Omental fat pad (tissue), 4 donors: ENCODE data around the gene FOXP1. TPM values are rescaled to one million over a fixed set of nuclear protein-coding genes. Genes with fewer than 3 reads are reported as not detected.

ENCODE experiments used
- ATAC-seq: fragments of 150-250 bp; one replicate; pipeline ENCODE4 v1.9.1; 2016; ENCODE audit warnings: mild to moderate bottlenecking, moderate library complexity; ENCODE audit not compliant: low FRiP score
- DNase-seq: peaks from one replicate; pipeline ENCODE4 v3.0.0-alpha.2; 2019; ENCODE audit warnings: low spot score
- total RNA-seq, 4 donors: library from RNA; depleted of rRNA; stranded (reverse); fragments of >200 nt; gene quantifications; one replicate each; pipeline ENCODE4 v1.1.0, GENCODE V29; 2016
- TF ChIP-seq, protein P1 (sequence below), 3 donors: fragments of 450-650 bp; IDR thresholded peaks; one replicate each; pipeline ENCODE4 v1.5.1; 2016 to 2017; ENCODE audit warnings: antibody characterized with exemption in 3 of 3, mild to moderate bottlenecking in 3 of 3, moderate library complexity in 2 of 3

FOXP1 gene
- total RNA-seq, 4 donors from 2014 or later: 72.4 to 128 (median 76.7) TPM

DNA sequence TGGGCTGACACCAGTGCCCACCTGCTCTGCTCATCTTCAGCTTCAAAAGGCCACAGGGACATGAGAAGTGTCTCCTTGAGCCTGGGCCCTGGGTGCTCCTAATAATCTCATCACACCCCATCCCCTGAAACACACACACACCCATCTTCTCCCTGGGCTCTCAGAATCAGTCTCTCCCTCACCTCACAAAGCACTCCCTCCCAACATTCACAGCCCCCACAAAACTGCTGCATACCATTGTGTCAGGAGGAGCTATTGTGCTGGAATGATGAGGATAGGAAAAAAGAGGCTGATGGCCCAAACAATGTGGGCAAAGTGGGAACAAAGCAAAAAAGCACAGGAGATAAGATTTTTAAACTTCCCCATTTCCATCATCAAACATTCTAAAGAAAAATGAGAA is 16.8 kb downstream of the FOXP1 start:
- ATAC-seq: no peak
- TF ChIP-seq, protein P1, sequence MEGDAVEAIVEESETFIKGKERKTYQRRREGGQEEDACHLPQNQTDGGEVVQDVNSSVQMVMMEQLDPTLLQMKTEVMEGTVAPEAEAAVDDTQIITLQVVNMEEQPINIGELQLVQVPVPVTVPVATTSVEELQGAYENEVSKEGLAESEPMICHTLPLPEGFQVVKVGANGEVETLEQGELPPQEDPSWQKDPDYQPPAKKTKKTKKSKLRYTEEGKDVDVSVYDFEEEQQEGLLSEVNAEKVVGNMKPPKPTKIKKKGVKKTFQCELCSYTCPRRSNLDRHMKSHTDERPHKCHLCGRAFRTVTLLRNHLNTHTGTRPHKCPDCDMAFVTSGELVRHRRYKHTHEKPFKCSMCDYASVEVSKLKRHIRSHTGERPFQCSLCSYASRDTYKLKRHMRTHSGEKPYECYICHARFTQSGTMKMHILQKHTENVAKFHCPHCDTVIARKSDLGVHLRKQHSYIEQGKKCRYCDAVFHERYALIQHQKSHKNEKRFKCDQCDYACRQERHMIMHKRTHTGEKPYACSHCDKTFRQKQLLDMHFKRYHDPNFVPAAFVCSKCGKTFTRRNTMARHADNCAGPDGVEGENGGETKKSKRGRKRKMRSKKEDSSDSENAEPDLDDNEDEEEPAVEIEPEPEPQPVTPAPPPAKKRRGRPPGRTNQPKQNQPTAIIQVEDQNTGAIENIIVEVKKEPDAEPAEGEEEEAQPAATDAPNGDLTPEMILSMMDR (IDR thresholded peaks at IDR 0.05): no peak
- DNase-seq: no peak

GRCh38 chr3:71565976-71566375 is 17.6 kb downstream of the FOXP1 start:
- no peak for ATAC-seq
- TF ChIP-seq, protein P1 (IDR thresholded peaks at IDR 0.05): no peak
- no peak for DNase-seq

GRCh38 chr3:71565316-71565715 is 18.2 kb downstream of the FOXP1 start:
- no peak for ATAC-seq
- TF ChIP-seq, protein P1 (IDR thresholded peaks at IDR 0.05): no peak

DNA sequence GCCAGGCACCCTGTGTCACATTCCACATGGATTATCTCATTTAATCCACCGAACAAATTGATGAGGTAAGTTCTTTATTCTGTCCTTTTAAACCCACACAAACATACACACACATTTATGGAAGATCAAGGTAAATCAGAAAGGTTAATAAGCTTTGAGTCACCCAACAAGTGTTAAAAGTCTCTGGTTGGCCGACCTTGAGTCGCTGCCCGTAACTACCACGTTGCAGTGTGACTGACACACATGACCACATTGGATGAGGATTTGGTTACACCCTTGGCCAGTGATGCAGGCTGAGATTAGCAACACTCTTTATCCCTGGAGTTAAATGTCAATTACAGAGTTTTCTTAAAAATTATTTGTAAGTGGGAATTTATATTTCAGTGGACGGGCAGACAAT is 19.2 kb downstream of the FOXP1 start:
- DNase-seq (no peak), ATAC-seq (no peak)
- TF ChIP-seq, protein P1 (IDR thresholded peaks at IDR 0.05): no peak

More at GRCh38 chr3:71565316-71565715, 18.2 kb downstream of the FOXP1 start:
- no peak for DNase-seq

DNA sequence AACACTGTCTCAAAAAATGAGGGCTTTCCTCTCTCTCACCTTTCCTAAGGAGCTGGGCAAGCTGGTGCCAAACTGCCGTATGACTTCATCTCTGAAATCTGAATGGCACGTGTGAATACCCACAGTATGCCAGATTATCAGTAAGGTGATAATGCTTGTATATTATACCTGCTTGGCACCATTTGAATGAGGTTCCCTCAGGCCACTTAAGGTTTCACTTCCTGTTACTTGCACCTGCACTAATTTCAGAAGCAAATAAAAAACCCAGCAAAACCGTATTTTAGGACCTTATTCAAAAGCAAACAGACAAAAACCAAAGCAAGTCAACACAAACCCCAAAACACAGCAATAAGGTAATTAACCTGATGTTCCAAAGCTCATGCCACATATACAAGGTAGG is 19.7 kb downstream of the FOXP1 start:
- TF ChIP-seq, protein P1 (IDR thresholded peaks at IDR 0.05): no peak
- no peak for ATAC-seq
- DNase-seq: no peak

DNA sequence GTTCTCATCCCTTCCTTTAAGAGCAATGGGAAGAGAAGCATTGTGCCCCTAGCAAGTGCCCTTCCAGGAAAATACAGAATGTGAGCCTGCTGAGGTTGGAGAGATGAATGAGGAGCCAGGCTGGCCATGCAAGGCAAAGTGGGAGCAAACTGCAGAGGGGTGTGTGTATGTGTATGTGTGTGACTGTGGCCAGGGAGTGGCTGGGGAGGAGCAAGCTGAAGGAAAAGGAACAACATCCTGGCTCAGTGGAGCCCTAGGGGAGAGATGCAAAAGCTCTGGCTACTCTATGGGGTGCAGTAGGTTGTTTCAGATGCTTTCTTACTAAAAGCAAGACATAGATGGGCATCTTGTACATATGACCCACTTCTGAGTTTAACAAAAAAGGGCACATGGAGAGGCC is 20.6 kb downstream of the FOXP1 start:
- DNase-seq (no peak), ATAC-seq (no peak)
- TF ChIP-seq, protein P1 (IDR thresholded peaks at IDR 0.05): no peak

DNA sequence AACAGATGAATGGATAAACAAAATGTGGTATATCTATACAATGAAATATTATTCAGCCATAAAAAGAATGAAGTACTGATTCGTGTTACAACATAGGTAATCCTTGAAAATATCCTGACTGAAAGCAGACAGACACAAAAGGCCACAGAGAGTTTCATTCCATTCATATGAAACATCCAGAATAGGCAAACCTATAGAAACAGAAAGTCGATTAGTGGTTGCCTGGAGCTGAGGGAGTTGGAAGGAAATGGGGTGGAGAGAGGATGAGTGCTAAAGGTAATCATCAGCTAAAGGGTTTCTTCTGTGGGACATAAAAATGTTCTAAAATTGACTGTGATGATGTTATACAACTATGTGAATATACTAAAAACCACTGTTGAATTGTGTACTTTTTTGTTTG is 22.9 kb downstream of the FOXP1 start:
- ATAC-seq: no peak
- no peak for DNase-seq
- TF ChIP-seq, protein P1 (IDR thresholded peaks at IDR 0.05): no peak
